Neural progenitor cell (in vitro differentiated cells): Measurements from ENCODE around the gene TCERG1L.

Source experiments
- CTCF ChIP-seq: fragments of 200-600 bp; sonication (generic); IDR thresholded peaks from 2 replicates; pipeline ENCODE4 v1.5.1; 2017; ENCODE audit warnings: antibody characterized with exemption, mild to moderate bottlenecking
- EZH2phosphoT487 ChIP-seq: fragments of 200-600 bp; sonication (generic); IDR thresholded peaks from 2 replicates; pipeline ENCODE4 v1.6.1; 2017; ENCODE audit warnings: antibody characterized with exemption

- no peak for TF ChIP-seq CTCF
- TF ChIP-seq EZH2phosphoT487, result no peak
Measured at GRCh38 chr10:131085091-131085860, 226.2 kb downstream of the TCERG1L start.
